PC-9 (cell line): ENCODE measurements around the gene CEP85L. TPM values are rescaled to one million over a fixed set of nuclear protein-coding genes. Genes with fewer than 3 reads are reported as not detected.

Experiments used
- BruUV-seq: library from RNA; stranded (reverse); fragments of 400-500 nt; replicated peaks from 2 replicates; lab custom pipeline; 2021; lab: Mats Ljungman, UMichigan
- CTCF ChIA-PET: fragments of 300-600 bp; sonication (Branson Sonifier 250); formaldehyde crosslinking; loops from one replicate; lab custom pipeline; 2022; ENCODE audit warnings: antibody characterized with exemption; lab: Charles Lee
- POLR2A ChIA-PET: fragments of 300-600 bp; sonication (Branson Sonifier 250); formaldehyde crosslinking; loops from one replicate; lab custom pipeline; 2022; ENCODE audit warnings: antibody characterized with exemption; ENCODE audit not compliant: unreplicated experiment; lab: Charles Lee
- DNase-seq, 2 experiments: peaks; one replicate each; pipeline versions ENCODE4 v3.0.0 to v3.0.0-alpha.2; 2015 to 2022; ENCODE audit warnings: mixed read lengths in 1 of 2
- H2AFZ ChIP-seq: fragments of 200-600 bp; sonication (generic); 2 replicates; pipeline ENCODE4 v1.8.1; 2017; ENCODE audit warnings: antibody characterized with exemption
- H3F3A ChIP-seq: fragments of 200-600 bp; sonication (generic); 2 replicates; pipeline ENCODE4 v1.8.1; 2017; ENCODE audit warnings: antibody characterized with exemption, mild to moderate bottlenecking, low read depth; ENCODE audit not compliant: insufficient read depth
- H3K27ac ChIP-seq: fragments of 200-600 bp; sonication (generic); 2 replicates; pipeline ENCODE4 v1.6.1; 2016; ENCODE audit warnings: mixed run types
- H3K27me3 ChIP-seq: fragments of 200-600 bp; sonication (generic); 2 replicates; pipeline ENCODE4 v1.6.1; 2016; ENCODE audit warnings: low read depth, mixed run types; ENCODE audit not compliant: insufficient read depth
- H3K36me3 ChIP-seq: fragments of 200-600 bp; sonication (generic); 2 replicates; pipeline ENCODE4 v1.6.1; 2016; ENCODE audit warnings: low read depth, mixed run types
- H3K4me1 ChIP-seq: fragments of 200-600 bp; sonication (generic); replicated peaks from 2 replicates; pipeline ENCODE4 v1.6.1; 2016; ENCODE audit warnings: mixed run types; ENCODE audit not compliant: insufficient read depth
- H3K4me2 ChIP-seq: fragments of 200-600 bp; sonication (generic); 2 replicates; pipeline ENCODE4 v1.6.1; 2017; ENCODE audit warnings: mixed run types
- H3K4me3 ChIP-seq: fragments of 200-600 bp; sonication (generic); 2 replicates; pipeline ENCODE4 v1.6.1; 2016; ENCODE audit warnings: mixed run types
- H3K79me2 ChIP-seq: fragments of 200-600 bp; sonication (generic); 2 replicates; pipeline ENCODE4 v1.6.1; 2017; ENCODE audit warnings: low read depth, mixed run types
- H3K9me2 ChIP-seq: fragments of 200-600 bp; sonication (generic); 2 replicates; pipeline ENCODE4 v1.8.1; 2017; ENCODE audit warnings: mild to moderate bottlenecking; ENCODE audit not compliant: insufficient read depth
- H3K9me3 ChIP-seq: fragments of 200-600 bp; sonication (generic); 2 replicates; pipeline ENCODE4 v1.8.1; 2016; ENCODE audit warnings: low read depth; ENCODE audit not compliant: insufficient read depth
- H4K20me1 ChIP-seq: fragments of 200-600 bp; sonication (generic); 2 replicates; pipeline ENCODE4 v1.8.1; 2017; ENCODE audit not compliant: insufficient read depth
- EZH2 ChIP-seq: fragments of 200-600 bp; sonication (generic); IDR thresholded peaks from 2 replicates; pipeline ENCODE4 v1.8.0; 2017; ENCODE audit warnings: antibody characterized with exemption, low read depth
- intact Hi-C: fragments of 100-400 bp; cut with micrococcal nuclease; formaldehyde crosslinking; loops from one replicate; pipeline ENCODE4 v1.10.0; 2022; ENCODE audit not compliant: unreplicated experiment
- total RNA-seq: library from RNA; stranded (reverse); gene quantifications from 2 replicates; pipeline ENCODE4 v1.2.3, GENCODE V29; 2021
- TF ChIP-seq, protein P1 (sequence below): fragments of 200-600 bp; sonication (generic); conservative IDR thresholded peaks from 2 replicates; pipeline ENCODE4 v1.6.1; 2017; ENCODE audit warnings: mixed run types, antibody characterized with exemption, mild to moderate bottlenecking, moderate library complexity

The CEP85L gene
- total RNA-seq, 1 experiment from 2014 or later = 3.0 TPM

GRCh38 chr6:118501765-118502164, 149.6 kb downstream of the CEP85L start:
- no TSS peak for BruUV-seq
- no peaks in the 10 kb centered on the region for H3K27me3 ChIP-seq

GRCh38 chr6:118501099-118501498, 150.3 kb downstream of the CEP85L start:
- CTCF ChIA-PET = no interaction called here

More at GRCh38 chr6:118501765-118502164, 149.6 kb downstream of the CEP85L start:
- Histone ChIP-seq H3F3A (no peaks in the 10 kb centered on the region), H4K20me1 (no peaks in the 10 kb centered on the region), H3K27ac (no peak overlapping the region), H3K36me3 (no peaks in the 10 kb centered on the region; the same call in 1 of the 2 replicates), H3K4me3 (no peak overlapping the region), H2AFZ (no peak overlapping the region), H3K9me2 (no peaks in the 10 kb centered on the region), H3K4me2 (no peak overlapping the region), H3K79me2 (no peaks in the 10 kb centered on the region), H3K4me1 (no peaks in the 10 kb centered on the region), H3K9me3 (no peaks in the 10 kb centered on the region)
- POLR2A ChIA-PET = no interaction called here
- DNase-seq = no peak
- intact Hi-C loops = no loop called here
- TF ChIP-seq EZH2 = no peak
- TF ChIP-seq, protein P1, sequence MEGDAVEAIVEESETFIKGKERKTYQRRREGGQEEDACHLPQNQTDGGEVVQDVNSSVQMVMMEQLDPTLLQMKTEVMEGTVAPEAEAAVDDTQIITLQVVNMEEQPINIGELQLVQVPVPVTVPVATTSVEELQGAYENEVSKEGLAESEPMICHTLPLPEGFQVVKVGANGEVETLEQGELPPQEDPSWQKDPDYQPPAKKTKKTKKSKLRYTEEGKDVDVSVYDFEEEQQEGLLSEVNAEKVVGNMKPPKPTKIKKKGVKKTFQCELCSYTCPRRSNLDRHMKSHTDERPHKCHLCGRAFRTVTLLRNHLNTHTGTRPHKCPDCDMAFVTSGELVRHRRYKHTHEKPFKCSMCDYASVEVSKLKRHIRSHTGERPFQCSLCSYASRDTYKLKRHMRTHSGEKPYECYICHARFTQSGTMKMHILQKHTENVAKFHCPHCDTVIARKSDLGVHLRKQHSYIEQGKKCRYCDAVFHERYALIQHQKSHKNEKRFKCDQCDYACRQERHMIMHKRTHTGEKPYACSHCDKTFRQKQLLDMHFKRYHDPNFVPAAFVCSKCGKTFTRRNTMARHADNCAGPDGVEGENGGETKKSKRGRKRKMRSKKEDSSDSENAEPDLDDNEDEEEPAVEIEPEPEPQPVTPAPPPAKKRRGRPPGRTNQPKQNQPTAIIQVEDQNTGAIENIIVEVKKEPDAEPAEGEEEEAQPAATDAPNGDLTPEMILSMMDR = no peak
- CTCF ChIA-PET = no interaction called here

GRCh38 chr6:118500130-118501015, 151.0 kb downstream of the CEP85L start:
- no peaks in the 10 kb centered on the region for H3K79me2 ChIP-seq
- H2AFZ ChIP-seq = no peak overlapping the region
- no peaks in the 10 kb centered on the region for H4K20me1 ChIP-seq
- H3K27ac ChIP-seq = no peak overlapping the region
- H3F3A ChIP-seq = no peaks in the 10 kb centered on the region
- no peaks in the 10 kb centered on the region for H3K9me3 ChIP-seq
- POLR2A ChIA-PET = no interaction called here
- no peaks in the 10 kb centered on the region for H3K27me3 ChIP-seq
- no peak overlapping the region for H3K4me3 ChIP-seq
- no peaks in the 10 kb centered on the region for H3K9me2 ChIP-seq
- CTCF ChIA-PET = no interaction called here
- TF ChIP-seq, protein P1 = no peak
- no peak for TF ChIP-seq EZH2
- intact Hi-C loops = no loop called here
- BruUV-seq = no TSS peak
- no peaks in the 10 kb centered on the region for H3K4me1 ChIP-seq
- H3K36me3 ChIP-seq = no peaks in the 10 kb centered on the region; the same call in 1 of the 2 replicates
- no peak for DNase-seq
- H3K4me2 ChIP-seq = no peak overlapping the region

More at GRCh38 chr6:118501099-118501498, 150.3 kb downstream of the CEP85L start:
- Histone ChIP-seq H4K20me1 (no peaks in the 10 kb centered on the region), H3K4me2 (no peak overlapping the region), H3K9me3 (no peaks in the 10 kb centered on the region), H3K4me3 (no peak overlapping the region), H2AFZ (no peak overlapping the region), H3K27me3 (no peaks in the 10 kb centered on the region), H3F3A (no peaks in the 10 kb centered on the region), H3K4me1 (no peaks in the 10 kb centered on the region), H3K27ac (no peak overlapping the region), H3K36me3 (no peaks in the 10 kb centered on the region; the same call in 1 of the 2 replicates), H3K79me2 (no peaks in the 10 kb centered on the region), H3K9me2 (no peaks in the 10 kb centered on the region)
- POLR2A ChIA-PET = no interaction called here
- intact Hi-C loops = no loop called here
- TF ChIP-seq EZH2 = no peak
- TF ChIP-seq, protein P1 = no peak
- DNase-seq = no peak
- BruUV-seq = no TSS peak
